HG03139 (cell line): ENCODE data around the gene ARHGEF1.

Experiments
- ATAC-seq: cut with Tn5 transposase; IDR thresholded peaks from one replicate; pipeline ENCODE4 v1.9.1; 2021; ENCODE audit not compliant: unreplicated experiment

Gene ARHGEF1

GRCh38 chr19:41947091-41947490 is 64.1 kb downstream of the ARHGEF1 start:
- no peak for ATAC-seq

- ATAC-seq = no peak
Measured at GRCh38 chr19:41951686-41952172, 68.7 kb downstream of the ARHGEF1 start.

- no peak for ATAC-seq
Measured at GRCh38 chr19:41955521-41955920, 72.5 kb downstream of the ARHGEF1 start.

GRCh38 chr19:41956621-41957020 is 73.6 kb downstream of the ARHGEF1 start:
- no peak for ATAC-seq
